Panc1 (cell line): Measurements from ENCODE around the gene FXYD3.

Source experiments
- CTCF ChIP-seq: fragments of 450-650 bp; IDR thresholded peaks from 2 replicates; pipeline ENCODE4 v1.5.1; 2017; ENCODE audit warnings: mild to moderate bottlenecking
- POLR2AphosphoS5 ChIP-seq: IDR thresholded peaks from 2 replicates; pipeline ENCODE4 v1.6.1; 2012; ENCODE audit warnings: mild to moderate bottlenecking, low read depth, low read length, moderate library complexity
- TCF7L2 ChIP-seq: IDR thresholded peaks from 2 replicates; pipeline ENCODE4 v1.6.1; 2011; ENCODE audit warnings: mild to moderate bottlenecking, low read depth, low read length, inconsistent platforms

GRCh38 chr19:35112995-35113688 lies 2.5 kb upstream of the FXYD3 start:
- TF ChIP-seq CTCF (no peak), POLR2AphosphoS5 (no peak), TCF7L2 (no peak)
